ENCODE results near the gene HEMK1. TPM values are rescaled to one million over a fixed set of nuclear protein-coding genes. Genes with fewer than 3 reads are reported as not detected.

HEMK1 gene
- total RNA-seq, 1 experiment from 2014 or later, result 22.2 TPM

GRCh38 chr3:50603261-50604109 is 34.2 kb downstream of the HEMK1 start:
- intact Hi-C loops (cut with micrococcal nuclease), result no loop called here
- ATAC-seq, result no peak
- TF ChIP-seq EZH2phosphoT487 (IDR thresholded peaks at IDR 0.05; ENCODE audit: borderline replicate concordance, low read length) (no peak), EZH2 (IDR thresholded peaks at IDR 0.05; ENCODE audit: low read length, unreplicated experiment) (no peak), CTCF (conservative IDR thresholded peaks at IDR 0.05; ENCODE audit: low read depth, low read length) (no peak)
- Histone ChIP-seq H3K9me2 (replicated peaks; ENCODE audit: low read length) (no peaks in the 10 kb centered on the region), H3K4me1 (ENCODE audit: insufficient read depth, low read length) (peaks cover 27% of the 10 kb centered on the region), H3K79me2 (ENCODE audit: low read length) (no peaks in the 10 kb centered on the region), H3K27ac (ENCODE audit: low read length) (no peak overlapping the region), H2AFZ (ENCODE audit: low read length) (no peak overlapping the region), H3K27me3 (ENCODE audit: low read length) (no peaks in the 10 kb centered on the region), H3K9me3 (ENCODE audit: low read length) (no peaks in the 10 kb centered on the region), H3F3A (ENCODE audit: low read length, unreplicated experiment) (no peaks in the 10 kb centered on the region), H3K36me3 (ENCODE audit: low read depth, low read length) (no peaks in the 10 kb centered on the region), H3K4me3 (ENCODE audit: low read length) (no peak overlapping the region), H3K4me2 (ENCODE audit: low read length) (no peak overlapping the region), H3K9ac (ENCODE audit: low read length) (no peak overlapping the region), H4K20me1 (ENCODE audit: low read length) (no peaks in the 10 kb centered on the region)
- ChIA-PET POLR2A (ENCODE audit: unreplicated experiment) (no interaction called here), CTCF (no interaction called here)
- BruUV-seq (replicated peaks), result no TSS peak
- no peak for DNase-seq

- TF ChIP-seq CTCF (conservative IDR thresholded peaks at IDR 0.05; ENCODE audit: low read depth, low read length) (no peak), EZH2phosphoT487 (IDR thresholded peaks at IDR 0.05; ENCODE audit: borderline replicate concordance, low read length) (no peak), EZH2 (IDR thresholded peaks at IDR 0.05; ENCODE audit: low read length, unreplicated experiment) (no peak)
- no peaks in the 10 kb centered on the region for H3F3A ChIP-seq (ENCODE audit: low read length, unreplicated experiment)
- no TSS peak for BruUV-seq (replicated peaks)
- no peaks in the 10 kb centered on the region for H3K36me3 ChIP-seq (ENCODE audit: low read depth, low read length)
- ChIA-PET POLR2A (ENCODE audit: unreplicated experiment) (no interaction called here), CTCF (no interaction called here)
- no peaks in the 10 kb centered on the region for H3K27me3 ChIP-seq (ENCODE audit: low read length)
- H3K9me3 ChIP-seq (ENCODE audit: low read length), result no peaks in the 10 kb centered on the region
- H3K9me2 ChIP-seq (replicated peaks; ENCODE audit: low read length), result no peaks in the 10 kb centered on the region
- intact Hi-C loops (cut with micrococcal nuclease), result no loop called here
- H3K4me1 ChIP-seq (ENCODE audit: insufficient read depth, low read length), result peaks cover 27% of the 10 kb centered on the region
- H2AFZ ChIP-seq (ENCODE audit: low read length), result no peak overlapping the region
- no peak overlapping the region for H3K4me3 ChIP-seq (ENCODE audit: low read length)
- ATAC-seq, result no peak
- H3K79me2 ChIP-seq (ENCODE audit: low read length), result no peaks in the 10 kb centered on the region
- DNase-seq, result no peak
- H3K4me2 ChIP-seq (ENCODE audit: low read length), result no peak overlapping the region
- no peak overlapping the region for H3K27ac ChIP-seq (ENCODE audit: low read length)
- H3K9ac ChIP-seq (ENCODE audit: low read length), result no peak overlapping the region
- H4K20me1 ChIP-seq (ENCODE audit: low read length), result no peaks in the 10 kb centered on the region
These were observed 34.8 kb downstream of the HEMK1 start for GRCh38 chr3:50604110-50604621.
